ENCODE measurements around the gene ARID5B.

GRCh38 chr10:61855771-61856170, 45.7 kb upstream of the ARID5B start:
- TF ChIP-seq POLR2A (IDR thresholded peaks at IDR 0.05; ENCODE audit: low read length) (no peak), GATA1 (IDR thresholded peaks at IDR 0.05; ENCODE audit: low read depth, low read length) (no peak)
